Stromal cell of bone marrow (primary cell): ENCODE measurements around the gene THADA.
A peak's percentile ranks its signal among the peaks of the same experiment; 100 is the strongest.
"Not testable (repeated sequence)": the region's sequence is repeated elsewhere in the genome, so short reads cannot be mapped to it uniquely, and the experiment has no call there.

Experiments
- DNase-seq: peaks from one replicate; pipeline ENCODE4 v3.0.0-alpha.2; 2012; ENCODE audit warnings: low read depth

Gene THADA

DNA sequence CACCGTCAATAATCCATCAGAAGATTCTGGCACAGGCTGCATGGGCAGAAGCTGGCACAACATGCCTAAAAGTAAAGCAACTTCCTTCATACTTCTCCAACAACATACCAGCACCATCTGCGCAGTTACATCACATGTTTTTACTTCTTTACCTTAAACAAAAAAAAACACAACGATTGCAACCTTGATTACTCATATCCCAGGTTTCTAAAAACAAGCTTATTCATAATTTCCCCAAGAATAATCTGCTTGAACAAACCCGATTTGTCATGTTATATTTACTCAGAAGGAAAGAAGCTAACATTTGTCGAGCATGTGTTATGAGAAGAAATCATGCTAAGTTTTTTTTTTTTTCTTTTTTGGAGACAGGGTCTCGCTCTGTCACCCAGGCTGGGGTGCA lies 54.7 kb downstream of the THADA start:
- DNase-seq: no peak

DNA sequence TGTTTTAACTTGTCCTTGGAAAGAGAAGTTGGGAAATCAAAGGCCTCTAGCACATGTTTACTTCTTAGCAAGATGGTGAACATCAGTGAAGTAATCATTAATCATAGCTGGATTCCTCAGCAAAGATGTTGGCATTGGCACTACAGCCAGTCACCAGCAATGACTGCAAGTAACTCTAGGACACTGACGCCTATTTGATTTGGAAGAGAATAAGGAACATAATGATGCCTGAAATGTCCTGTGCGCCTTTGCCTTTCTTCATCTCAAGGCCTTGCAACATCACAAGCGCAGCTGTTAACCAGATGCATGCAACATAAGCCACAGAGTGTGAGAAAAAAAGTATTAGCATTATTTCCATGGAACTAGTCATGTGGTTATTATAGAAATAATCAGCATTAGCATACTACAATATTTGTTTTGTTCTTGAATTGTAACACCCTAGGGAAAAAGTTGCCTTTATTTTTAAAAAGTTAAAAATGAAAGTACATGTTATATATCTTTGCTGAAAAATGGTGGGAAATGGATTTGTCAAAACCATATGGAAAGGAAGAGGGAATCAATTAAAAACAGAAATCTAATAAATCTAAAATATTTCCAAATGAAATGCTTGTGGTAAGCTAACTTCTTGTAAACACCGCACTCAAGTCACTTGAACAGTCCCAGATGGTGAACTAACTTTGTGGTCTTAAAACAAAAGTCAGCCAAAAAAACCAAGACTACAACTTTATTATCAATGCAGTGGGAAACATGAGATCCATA lies 55.6 kb downstream of the THADA start:
- DNase-seq: peak; percentile 97

DNA sequence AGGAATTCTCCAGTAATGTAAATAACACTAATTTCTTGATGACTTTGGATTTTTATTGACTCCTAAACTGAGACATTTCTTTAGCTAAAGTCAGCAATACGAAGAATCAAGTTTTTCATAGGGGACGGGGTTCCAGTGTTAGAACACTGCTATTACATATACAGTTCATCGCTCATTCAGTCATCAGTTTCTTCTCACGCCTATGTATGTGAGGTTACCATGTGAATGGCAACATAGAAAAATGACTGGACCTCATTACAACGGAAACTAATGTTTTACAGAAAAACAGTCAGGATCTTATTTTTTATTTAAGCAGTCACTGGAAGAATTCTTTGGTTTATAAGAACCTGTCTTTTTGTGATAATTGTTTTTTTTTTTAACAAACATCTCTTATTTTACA lies 56.4 kb downstream of the THADA start:
- DNase-seq: no peak

- no peak for DNase-seq
Measured at GRCh38 chr2:43538034-43538670, 57.7 kb downstream of the THADA start.

- no peak for DNase-seq
Measured at GRCh38 chr2:43537137-43537536, 58.7 kb downstream of the THADA start.

- no peak for DNase-seq
Measured at GRCh38 chr2:43534569-43534968, 61.3 kb downstream of the THADA start.

DNA sequence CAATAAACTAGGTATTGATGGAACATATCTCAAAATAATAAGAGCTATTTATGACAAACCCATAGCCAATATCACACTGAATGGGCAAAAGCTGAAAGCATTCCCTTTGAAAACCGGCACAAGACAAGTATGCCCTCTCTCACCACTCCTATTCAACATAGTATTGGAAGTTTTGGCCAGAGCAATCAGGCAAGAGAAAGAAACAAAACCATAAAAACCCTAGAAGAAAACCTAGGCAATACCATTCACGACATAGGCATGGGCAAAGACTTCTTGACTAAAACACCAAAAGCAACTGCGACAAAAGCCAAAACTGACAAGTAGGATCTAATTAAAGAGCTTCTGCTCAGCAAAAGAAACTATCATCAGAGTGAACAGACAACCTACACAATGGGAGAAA lies 63.3 kb downstream of the THADA start:
- not testable (repeated sequence) for DNase-seq

- DNase-seq: no peak
Measured at GRCh38 chr2:43531251-43531650, 64.6 kb downstream of the THADA start.

DNA sequence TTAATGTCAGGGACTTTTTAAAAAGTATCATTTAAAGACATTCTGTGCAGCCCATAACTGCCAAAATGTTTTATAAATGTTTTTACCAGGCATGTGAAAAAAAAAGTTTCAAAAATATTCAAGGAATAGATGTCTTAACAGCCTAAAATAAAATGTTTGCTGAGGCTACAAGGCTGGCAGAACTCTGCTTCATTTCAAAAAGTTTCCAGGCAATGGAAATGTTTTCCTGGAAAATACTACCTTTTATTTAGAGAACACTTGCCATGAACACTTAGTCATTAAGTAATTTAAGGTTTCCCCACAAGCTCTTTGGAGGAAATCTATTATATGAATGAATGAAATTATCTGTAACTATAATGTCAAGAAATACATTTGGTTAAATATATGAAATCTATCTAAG lies 68.8 kb downstream of the THADA start:
- DNase-seq: no peak

DNA sequence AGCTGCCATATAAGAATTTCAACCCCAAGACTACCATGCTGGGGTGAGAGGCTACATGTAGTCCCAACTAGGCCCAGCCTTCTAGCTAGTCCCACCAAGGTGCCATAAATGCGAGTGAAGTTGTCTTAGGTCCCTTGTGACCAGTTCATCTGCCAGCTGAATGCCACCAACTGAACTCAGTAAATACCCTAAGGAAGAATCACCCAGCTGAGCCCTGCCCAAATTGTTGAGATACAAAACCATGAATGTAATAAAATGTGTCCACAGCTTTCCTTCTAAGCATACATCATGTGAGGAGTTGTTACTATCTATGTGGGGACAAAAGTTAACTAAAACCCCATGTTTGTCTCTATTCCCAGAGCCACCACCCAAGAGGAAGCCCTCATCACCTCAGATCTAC lies 70.3 kb downstream of the THADA start:
- no peak for DNase-seq

- DNase-seq: no peak
Measured at GRCh38 chr2:43524177-43524965, 71.5 kb downstream of the THADA start.

DNA sequence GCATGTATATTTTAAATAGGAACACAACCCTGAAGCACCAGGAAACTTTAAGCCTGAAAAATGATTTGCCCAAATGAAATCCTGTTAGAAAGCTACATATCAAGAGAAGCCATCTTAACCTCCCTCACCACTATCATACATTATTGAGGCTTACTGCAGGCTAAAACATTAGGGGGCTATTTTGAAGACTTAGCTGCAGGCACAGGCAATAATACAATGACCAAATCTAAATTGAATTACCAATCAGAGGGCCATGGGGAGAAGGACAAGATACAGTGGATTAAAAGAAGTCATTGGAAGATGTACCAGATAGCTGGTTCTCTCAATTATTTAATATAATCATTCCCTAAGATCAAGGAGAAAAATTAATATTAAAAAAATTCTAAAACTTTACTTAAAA lies 73.7 kb downstream of the THADA start:
- DNase-seq: no peak

- DNase-seq: no peak
Measured at GRCh38 chr2:43521568-43521967, 74.3 kb downstream of the THADA start.

- no peak for DNase-seq
Measured at GRCh38 chr2:43520919-43521318, 74.9 kb downstream of the THADA start.

GRCh38 chr2:43519643-43520221 lies 76.1 kb downstream of the THADA start:
- DNase-seq: peak; percentile 85

DNA sequence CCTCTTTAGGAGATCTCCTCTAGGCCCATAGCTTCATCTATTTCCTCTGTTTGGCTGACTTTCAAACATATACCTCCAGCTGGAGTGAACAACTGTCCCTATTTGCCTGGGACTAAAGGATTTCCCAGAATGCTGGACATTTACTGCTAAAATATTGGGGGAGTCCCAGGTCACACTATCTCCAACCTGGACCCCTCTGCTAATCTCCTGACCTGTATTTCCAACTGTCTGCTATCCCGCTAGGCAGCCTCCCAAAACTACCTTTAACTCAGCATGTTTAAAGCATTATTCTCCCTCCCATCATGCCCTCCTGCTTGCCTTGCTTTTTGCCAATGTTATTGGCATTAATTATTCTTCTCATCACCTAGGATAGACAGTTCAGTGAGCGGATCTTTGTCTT lies 77.1 kb downstream of the THADA start:
- no peak for DNase-seq

DNA sequence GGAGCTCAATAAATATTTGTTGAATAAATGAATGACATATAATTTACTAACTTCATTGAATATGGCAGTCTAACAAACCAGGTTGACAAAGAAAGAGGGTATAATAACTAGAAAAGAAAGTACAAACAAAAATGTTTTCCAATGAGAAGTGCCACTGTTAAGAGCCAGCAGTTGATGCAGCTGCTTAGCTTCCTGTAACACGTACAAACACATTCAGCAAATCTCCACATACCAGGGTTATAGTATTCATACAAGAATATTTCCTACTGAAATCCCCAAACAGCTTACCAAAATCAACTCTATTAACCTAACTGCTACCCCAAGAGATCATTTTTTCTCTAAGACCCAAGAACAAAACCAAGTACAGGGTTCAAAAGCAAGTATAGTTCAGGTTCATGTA lies 77.7 kb downstream of the THADA start:
- no peak for DNase-seq

GRCh38 chr2:43515807-43516497 lies 79.9 kb downstream of the THADA start:
- no peak for DNase-seq

GRCh38 chr2:43515248-43515647 lies 80.6 kb downstream of the THADA start:
- no peak for DNase-seq

- no peak for DNase-seq
Measured at GRCh38 chr2:43513796-43514195, 82.0 kb downstream of the THADA start.

DNA sequence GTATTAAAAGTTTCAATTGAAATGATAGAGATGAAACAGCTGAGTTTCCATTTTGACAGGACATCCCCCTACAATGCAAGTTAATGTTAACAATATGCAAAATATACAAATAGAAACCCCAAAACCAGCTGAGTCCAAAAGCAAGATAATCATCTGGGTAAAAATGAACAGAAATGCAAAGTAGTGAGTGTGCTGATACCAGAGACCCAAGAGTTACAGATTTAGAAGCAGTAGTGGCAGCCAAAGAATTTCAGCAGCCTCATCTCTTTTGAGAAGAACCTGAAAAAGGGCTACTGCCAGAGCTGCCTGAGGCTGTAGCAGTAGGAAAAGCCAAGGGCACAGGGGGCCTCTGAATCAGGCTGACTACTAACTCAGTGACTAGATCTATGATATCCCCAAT lies 82.6 kb downstream of the THADA start:
- DNase-seq: no peak

DNA sequence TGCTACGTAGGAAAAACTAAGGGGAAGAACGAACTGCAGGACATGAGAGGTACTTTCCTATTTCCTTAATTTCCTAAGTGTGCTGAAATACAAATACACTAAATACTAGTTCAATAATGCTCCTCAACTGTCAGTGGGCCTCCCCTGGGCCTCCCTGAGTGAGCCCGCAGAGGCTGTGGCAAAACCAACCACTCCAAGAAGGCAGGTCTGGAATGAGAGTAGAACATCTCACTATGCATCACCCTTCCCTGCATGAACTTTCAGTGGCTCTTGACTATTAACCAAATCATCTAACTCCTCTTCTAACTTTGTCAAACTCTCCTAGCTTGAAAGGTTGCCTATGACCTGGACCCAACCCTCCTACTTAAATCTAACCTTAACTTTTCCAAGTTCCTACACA lies 84.6 kb downstream of the THADA start:
- DNase-seq: no peak
